Activated naive CD4-positive, alpha-beta T cell treated with anti-CD3 and anti-CD28 coated beads for 36 hours (primary cell): ENCODE results near the gene ATXN2. TPM values are rescaled to one million over a fixed set of nuclear protein-coding genes. Genes with fewer than 3 reads are reported as not detected.
"Not testable (repeated sequence)": the region's sequence is repeated elsewhere in the genome, so short reads cannot be mapped to it uniquely, and the experiment has no call there.

ENCODE experiments used
- CTCF ChIA-PET: fragments of 350-600 bp; sonication (Branson Sonifier 250); formaldehyde crosslinking; loops from one replicate; lab custom pipeline; 2021; ENCODE audit warnings: antibody characterized with exemption; lab: Charles Lee
- DNase-seq: peaks from one replicate; pipeline ENCODE4 v3.0.0-alpha.2; 2020
- H3K27ac Mint-ChIP-seq: one replicate; pipeline ENCODE4 v1.8.0; 2021; ENCODE audit warnings: mild to moderate bottlenecking, mixed read lengths
- H3K27me3 Mint-ChIP-seq: one replicate; pipeline ENCODE4 v1.8.0; 2021; ENCODE audit warnings: low read depth, mixed read lengths
- H3K36me3 Mint-ChIP-seq: one replicate; pipeline ENCODE4 v1.8.0; 2021; ENCODE audit warnings: low read depth, mixed read lengths
- H3K4me1 Mint-ChIP-seq: one replicate; pipeline ENCODE4 v1.8.0; 2021; ENCODE audit warnings: low read depth, mixed read lengths
- H3K4me3 Mint-ChIP-seq: one replicate; pipeline ENCODE4 v1.8.0; 2021; ENCODE audit warnings: mild to moderate bottlenecking, moderate library complexity, mixed read lengths
- H3K9me3 Mint-ChIP-seq: one replicate; pipeline ENCODE4 v1.8.0; 2021; ENCODE audit warnings: mixed read lengths
- intact Hi-C: fragments of 100-400 bp; cut with micrococcal nuclease; formaldehyde crosslinking; loops from one replicate; pipeline ENCODE4 v1.15.1; 2023
- total RNA-seq, 2 experiments: library from RNA; stranded (reverse); gene quantifications; one replicate each; pipeline ENCODE4 v1.2.3, GENCODE V29; 2021

Gene ATXN2
- total RNA-seq, 2 experiments from 2014 or later: 30.6 to 31.5 TPM

GRCh38 chr12:111407377-111408115, 191.6 kb downstream of the ATXN2 start:
- no peaks in the 10 kb centered on the region for H3K9me3 Mint-ChIP-seq
- no peak for DNase-seq
- peak overlapping the region; percentile 78 for H3K4me3 Mint-ChIP-seq
- H3K27me3 Mint-ChIP-seq: no peaks in the 10 kb centered on the region
- CTCF ChIA-PET: interaction anchor here (0.9 to 25.8 kb wide), 6 partner anchors 9 to 43 kb away, joined by 3 to 763 read pairs (median 4); no protein-coding TSS in a partner anchor
- peak overlapping the region; percentile 76 for H3K27ac Mint-ChIP-seq
- peaks cover 4% of the 10 kb centered on the region for H3K36me3 Mint-ChIP-seq
- intact Hi-C loops: loop anchor here (5.0 to 10.0 kb wide), 4 partner anchors 140 to 997 kb away; partner anchors contain the start of genes PPP1CC and RPL6
- H3K4me1 Mint-ChIP-seq: peaks cover 73% of the 10 kb centered on the region

- intact Hi-C loops: loop anchor here (5.0 to 10.0 kb wide), 4 partner anchors 141 to 998 kb away; partner anchors contain the start of genes PPP1CC and RPL6
- H3K4me3 Mint-ChIP-seq: peak overlapping the region; percentile 78
- H3K27ac Mint-ChIP-seq: peak overlapping the region; percentile 76
- no peaks in the 10 kb centered on the region for H3K27me3 Mint-ChIP-seq
- H3K36me3 Mint-ChIP-seq: peaks cover 4% of the 10 kb centered on the region
- peaks cover 65% of the 10 kb centered on the region for H3K4me1 Mint-ChIP-seq
- peak; percentile 76 for DNase-seq
- no peaks in the 10 kb centered on the region for H3K9me3 Mint-ChIP-seq
- CTCF ChIA-PET: interaction anchor here (0.8 to 25.8 kb wide), 5 partner anchors 10 to 44 kb away, joined by 3 to 763 read pairs (median 4); no protein-coding TSS in a partner anchor
These were observed 192.4 kb downstream of the ATXN2 start for GRCh38 chr12:111406474-111407376.

- Mint-ChIP-seq H3K4me3 (peak within 1 kb of the TSS; percentile 78), H3K4me1 (peaks cover 59% of the 10 kb centered on the region), H3K9me3 (no peaks in the 10 kb centered on the region), H3K36me3 (peaks cover 4% of the 10 kb centered on the region), H3K27ac (peak within 1 kb of the TSS; percentile 96), H3K27me3 (no peaks in the 10 kb centered on the region)
- intact Hi-C loops: loop anchor here (1.0 to 10.0 kb wide), 7 partner anchors 141 to 999 kb away; partner anchors contain the start of genes ACAD10, ATXN2, ERP29 and PPP1CC
- CTCF ChIA-PET: interaction anchor here (0.8 to 25.8 kb wide), 2 partner anchors 23 to 45 kb away, joined by 3 to 763 read pairs; no protein-coding TSS in a partner anchor
- peak; percentile 86 for DNase-seq
These were observed 193.1 kb downstream of the ATXN2 start, which contains the start of gene SH2B3 for GRCh38 chr12:111405859-111406473. Gene SH2B3 (plus strand): TSS chr12:111405923. CDS start chr12:111418146, 12,223 bp downstream.

- H3K27me3 Mint-ChIP-seq: no peaks in the 10 kb centered on the region
- H3K36me3 Mint-ChIP-seq: peaks cover 4% of the 10 kb centered on the region
- H3K27ac Mint-ChIP-seq: peak overlapping the region; percentile 96
- no peaks in the 10 kb centered on the region for H3K9me3 Mint-ChIP-seq
- peak overlapping the region; percentile 77 for H3K4me3 Mint-ChIP-seq
- DNase-seq: peak; percentile 99
- CTCF ChIA-PET: interaction anchor here (0.8 to 25.8 kb wide), 10 partner anchors 7 to 125 kb away, joined by 3 to 763 read pairs (median 6); no protein-coding TSS in a partner anchor
- H3K4me1 Mint-ChIP-seq: peaks cover 57% of the 10 kb centered on the region
- intact Hi-C loops: loop anchor here (1.0 to 10.0 kb wide), 7 partner anchors 142 to 999 kb away; partner anchors contain the start of genes ACAD10, ATXN2, ERP29 and PPP1CC
These were observed 193.8 kb downstream of the ATXN2 start for GRCh38 chr12:111405149-111405858.

GRCh38 chr12:111404362-111405148, 194.6 kb downstream of the ATXN2 start:
- peak overlapping the region; percentile 77 for H3K4me3 Mint-ChIP-seq
- peaks cover 59% of the 10 kb centered on the region for H3K4me1 Mint-ChIP-seq
- H3K27ac Mint-ChIP-seq: peak overlapping the region; percentile 96
- peaks cover 4% of the 10 kb centered on the region for H3K9me3 Mint-ChIP-seq
- CTCF ChIA-PET: interaction anchor here (0.6 to 25.8 kb wide), 12 partner anchors 8 to 283 kb away, joined by 3 to 763 read pairs (median 5); no protein-coding TSS in a partner anchor
- DNase-seq: peak; percentile 80
- no peaks in the 10 kb centered on the region for H3K27me3 Mint-ChIP-seq
- intact Hi-C loops: loop anchor here (1.0 to 10.0 kb wide), 8 partner anchors 26 to 1000 kb away; partner anchors contain the start of genes ACAD10, ATXN2, ERP29 and PPP1CC
- H3K36me3 Mint-ChIP-seq: peaks cover 6% of the 10 kb centered on the region

- H3K9me3 Mint-ChIP-seq, DNase-seq, H3K27me3 Mint-ChIP-seq, H3K4me3 Mint-ChIP-seq, H3K36me3 Mint-ChIP-seq: not testable (repeated sequence)
- intact Hi-C loops: loop anchor here (10.0 kb wide), 2 partner anchors 658 to 1002 kb away; partner anchors contain the start of genes PPP1CC and RPL6
- Mint-ChIP-seq H3K4me1 (peaks cover 52% of the 10 kb centered on the region), H3K27ac (peak overlapping the region; percentile 96)
- CTCF ChIA-PET: interaction anchor here (1.2 to 25.8 kb wide), 5 partner anchors 9 to 125 kb away, joined by 4 to 763 read pairs (median 17); no protein-coding TSS in a partner anchor
These were observed 196.7 kb downstream of the ATXN2 start for GRCh38 chr12:111402490-111402824.

Other genes with a start within 250 kb of the ATXN2 start
- gene PHETA1, start 230.2 kb downstream of the ATXN2 start, total RNA-seq: 1 to 10 TPM in 1 of 2 experiments, under 1 TPM in 1; 0.35 to 1.0 TPM
- 10 to 100 TPM; 21.1 to 21.3 TPM for gene SH2B3, start 193.4 kb downstream of the ATXN2 start, total RNA-seq
- gene BRAP, start 86.6 kb upstream of the ATXN2 start, total RNA-seq: 10 to 100 TPM; 14.7 to 16.9 TPM
- 10 to 100 TPM; 19.0 to 21.7 TPM for gene ACAD10, start 86.7 kb upstream of the ATXN2 start, total RNA-seq
- 1 to 10 TPM; 4.0 to 4.6 TPM for gene ALDH2, start 167.6 kb upstream of the ATXN2 start, total RNA-seq
- 10 to 100 TPM; 41.9 to 43.6 TPM for gene MAPKAPK5, start 242.9 kb upstream of the ATXN2 start, total RNA-seq